Fibroblast of peridontal ligament (primary cell): Measurements from ENCODE around the gene PPP4R4.
"Not testable (repeated sequence)": the region's sequence is repeated elsewhere in the genome, so short reads cannot be mapped to it uniquely, and the experiment has no call there.

Experiments used
- DNase-seq: peaks from one replicate; pipeline ENCODE4 v3.0.0-alpha.2; 2010; ENCODE audit errors: extremely low read depth

The PPP4R4 gene

DNA sequence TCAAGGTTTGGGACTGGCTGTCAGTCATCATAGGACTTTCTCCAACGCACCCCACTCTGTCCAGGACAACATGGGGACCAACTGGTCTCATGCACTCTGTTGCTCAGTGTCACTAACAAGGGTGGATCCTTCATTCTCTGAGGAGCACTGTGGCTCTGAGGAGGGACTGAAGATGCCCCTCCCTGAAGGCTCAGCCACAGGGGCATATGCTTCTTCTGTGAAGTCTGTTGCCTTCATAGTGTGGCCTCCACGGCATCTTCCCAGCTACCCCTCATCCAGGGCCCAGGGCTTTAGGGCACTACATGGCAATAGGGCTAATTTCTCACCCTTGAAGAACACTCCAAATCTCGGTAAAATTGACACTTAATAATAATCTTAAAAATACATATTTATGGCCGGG lies 30.4 kb upstream of the PPP4R4 start:
- DNase-seq = no peak

DNA sequence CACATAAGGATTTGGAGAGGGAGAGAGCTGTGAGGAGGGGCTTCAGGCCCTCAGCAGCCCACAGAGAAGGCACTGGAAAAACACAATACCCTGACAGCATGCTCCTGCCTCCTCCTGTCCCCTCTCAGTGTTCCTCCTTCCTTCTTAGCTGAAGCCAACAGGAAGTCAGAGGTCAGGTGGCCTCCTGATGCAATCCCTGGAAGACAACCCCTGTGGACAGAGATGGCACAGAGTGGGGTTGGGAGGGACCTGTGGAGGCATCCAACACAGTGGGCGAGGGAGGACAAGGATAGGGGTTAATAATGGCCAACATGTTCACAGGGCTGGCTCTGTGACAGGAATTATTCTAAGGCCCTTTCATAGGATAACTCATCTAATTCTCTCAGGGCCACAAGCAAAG lies 29.4 kb upstream of the PPP4R4 start:
- no peak for DNase-seq

DNA sequence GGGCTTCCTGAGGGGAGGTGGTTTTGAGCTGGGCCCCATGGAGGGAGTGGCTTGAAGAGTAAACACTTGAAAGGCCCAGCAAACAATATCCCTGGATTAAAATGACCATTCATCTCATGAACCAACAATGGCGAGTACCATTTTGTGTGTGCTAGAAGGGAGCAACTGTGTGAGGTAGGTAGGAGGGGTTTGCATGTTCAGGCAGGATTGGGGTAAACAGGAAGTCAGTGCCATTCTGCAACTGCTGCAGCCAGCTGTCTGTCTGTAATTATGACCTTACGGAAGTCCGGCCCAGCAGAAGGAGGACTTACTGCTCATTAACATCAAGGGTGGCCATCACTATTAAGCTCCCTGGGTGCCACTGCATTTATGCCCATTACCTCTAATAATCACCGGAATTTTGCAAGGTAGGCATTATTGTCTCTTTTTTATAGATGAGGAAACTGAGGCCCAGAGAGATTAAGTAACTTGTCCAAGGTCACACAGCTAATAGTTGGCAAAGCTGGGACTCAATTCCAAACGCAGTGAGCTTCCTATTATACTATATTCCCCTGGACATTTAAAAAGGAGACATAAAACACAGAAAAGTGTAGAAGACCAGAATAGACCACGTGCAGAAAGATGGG lies 28.1 kb upstream of the PPP4R4 start:
- DNase-seq = no peak

DNA sequence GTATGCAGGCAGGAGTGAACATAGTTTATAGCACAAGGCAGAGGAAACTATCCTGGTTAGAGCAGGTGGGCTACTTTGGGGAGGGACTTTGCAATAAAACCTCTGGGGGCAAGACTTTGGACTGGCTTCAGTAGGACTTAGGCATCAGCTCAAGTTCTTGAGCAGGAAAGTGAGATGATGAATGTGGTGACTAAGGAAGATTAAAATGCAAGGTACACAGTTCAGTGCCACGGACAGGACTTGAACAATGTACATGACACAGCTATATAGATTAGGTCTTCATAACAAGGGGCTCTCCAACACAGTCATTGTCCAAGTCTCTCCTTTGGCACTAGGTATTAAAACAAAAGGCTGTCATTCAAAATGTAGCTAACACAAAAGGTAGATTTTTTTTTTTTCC lies 21.4 kb upstream of the PPP4R4 start:
- DNase-seq = no peak

DNA sequence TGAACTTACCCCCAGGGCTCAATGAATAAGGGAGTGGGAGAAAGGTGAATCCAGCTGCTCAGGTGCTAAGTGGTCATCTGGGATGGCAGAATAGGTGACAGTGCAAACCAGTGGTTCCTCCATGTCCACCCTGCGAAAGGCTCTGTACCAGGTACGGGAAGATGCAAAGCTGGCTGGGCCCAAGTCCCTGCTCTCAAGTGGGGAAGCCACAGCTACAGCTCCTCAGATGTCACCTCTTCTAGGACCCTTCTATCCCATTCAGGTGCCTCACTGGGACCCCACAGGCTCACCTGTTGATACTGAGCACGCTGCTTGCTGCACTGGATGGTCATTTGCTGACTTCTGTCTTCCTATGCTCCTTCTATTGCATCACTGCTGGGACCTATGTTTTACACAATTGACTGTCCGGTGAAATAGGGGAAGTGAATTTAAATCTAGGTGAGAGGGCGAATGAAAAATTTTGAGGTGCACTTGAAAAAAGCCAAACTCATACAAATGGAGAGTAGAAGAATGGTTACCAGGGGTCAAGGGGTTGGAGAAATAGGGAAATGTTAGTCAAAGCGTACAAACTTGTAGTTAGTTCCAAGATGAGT lies 20.3 kb upstream of the PPP4R4 start:
- DNase-seq = no peak

DNA sequence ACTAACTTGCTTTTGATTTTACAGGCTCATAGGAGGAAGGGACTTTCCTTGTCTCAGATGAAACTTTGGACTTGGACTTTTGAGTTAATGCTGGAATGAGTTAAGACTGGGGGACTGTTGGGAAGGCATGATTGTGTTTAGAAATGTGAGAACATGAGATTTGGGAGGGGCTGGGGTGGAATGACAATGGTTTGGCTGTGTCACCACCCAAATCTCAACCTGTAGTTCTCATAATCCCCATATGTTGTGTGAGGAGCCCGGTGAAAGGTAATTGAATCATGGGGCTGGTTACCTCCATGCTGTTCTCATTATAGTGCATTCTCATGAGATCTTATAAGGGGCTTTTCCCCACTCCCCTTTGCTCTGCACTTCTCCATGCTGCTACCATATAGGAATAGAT lies 18.0 kb upstream of the PPP4R4 start:
- DNase-seq = not testable (repeated sequence)

DNA sequence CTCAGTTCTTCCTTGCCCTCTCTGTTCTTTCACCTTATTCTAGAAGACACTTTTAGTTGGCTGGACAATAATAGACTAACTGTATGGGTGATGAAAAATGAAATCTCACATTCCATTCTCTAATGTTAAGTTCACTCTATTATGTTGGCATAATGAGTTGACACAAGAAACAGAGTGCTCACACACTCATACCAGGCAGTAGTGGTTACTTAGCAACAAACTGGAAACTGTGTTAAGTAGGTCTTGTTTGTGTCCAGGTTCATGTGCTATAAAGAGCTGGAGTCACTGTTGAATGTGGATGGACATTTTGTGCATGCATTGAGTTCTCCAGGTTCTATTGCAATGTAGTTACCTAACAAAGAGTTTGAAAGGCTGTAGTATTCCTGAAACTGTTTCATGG lies 16.9 kb upstream of the PPP4R4 start:
- DNase-seq = no peak

DNA sequence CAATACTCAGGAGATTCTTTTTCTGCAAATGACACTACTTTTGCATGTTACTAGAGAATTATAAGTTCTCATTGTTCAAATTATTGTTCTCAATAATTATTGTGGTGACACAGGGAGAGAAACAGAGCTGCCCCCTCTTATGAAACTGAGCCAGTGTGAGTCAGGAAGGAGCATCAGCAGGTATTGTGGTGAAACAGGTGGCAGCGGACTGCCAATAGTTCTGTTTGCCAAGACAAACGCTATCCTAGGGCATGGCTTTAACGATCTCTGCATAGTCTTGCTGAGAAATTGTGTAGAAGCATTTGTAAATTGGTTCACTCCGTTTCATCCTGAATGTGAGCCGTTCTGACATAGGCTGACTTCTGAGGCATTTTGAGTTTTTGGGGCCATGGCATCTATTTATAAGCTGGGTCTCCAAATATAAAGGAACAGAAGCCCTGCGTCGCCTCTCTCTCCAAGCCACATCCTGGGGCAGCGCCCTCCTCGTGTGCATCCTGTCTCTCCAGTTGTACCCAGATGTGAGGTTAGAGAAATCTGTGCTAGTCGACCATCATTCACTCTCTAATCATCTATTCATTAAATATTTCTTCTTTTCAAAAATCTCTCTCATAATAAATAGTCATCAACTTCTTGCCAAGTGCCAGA lies 15.8 kb upstream of the PPP4R4 start:
- no peak for DNase-seq

DNA sequence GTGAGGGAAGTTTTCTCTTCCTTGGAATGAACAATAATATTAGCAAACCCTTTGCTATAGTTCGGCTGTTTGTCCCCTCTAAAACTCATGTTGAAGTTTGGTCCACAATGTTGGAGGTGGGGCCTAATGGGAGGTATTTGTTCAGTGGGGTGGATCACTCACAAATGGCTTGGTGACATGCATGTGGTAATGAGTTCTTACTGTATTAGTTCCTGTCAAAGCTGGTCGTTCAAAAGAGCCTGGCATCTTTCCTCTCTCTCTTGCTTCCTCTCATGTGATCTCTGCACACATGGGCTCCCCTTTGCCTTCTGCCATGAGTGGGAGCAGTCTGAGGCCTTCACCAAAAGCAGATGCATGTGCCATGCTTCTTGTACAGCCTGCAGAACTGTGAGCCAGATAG lies 13.1 kb upstream of the PPP4R4 start:
- DNase-seq = no peak

DNA sequence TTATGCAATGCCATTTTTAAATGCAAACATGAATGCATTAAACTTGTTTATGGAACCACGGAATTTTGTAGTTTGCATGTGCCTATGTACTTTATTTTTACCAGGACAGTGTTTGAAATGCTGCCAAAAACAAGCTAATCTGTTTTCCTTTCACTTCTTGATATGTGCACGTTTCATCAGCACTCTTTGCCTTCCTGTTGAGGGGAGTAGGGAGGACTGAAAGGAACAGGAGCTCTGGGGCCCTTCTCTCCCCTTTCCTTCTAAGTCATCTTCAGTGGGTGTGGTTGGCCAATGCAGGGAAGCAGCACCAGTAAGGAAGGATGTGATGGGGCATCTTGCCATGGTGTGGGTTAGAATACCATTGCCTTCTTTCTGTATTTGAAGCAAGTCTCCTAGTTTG lies 12.1 kb upstream of the PPP4R4 start:
- peak; percentile 15 for DNase-seq

DNA sequence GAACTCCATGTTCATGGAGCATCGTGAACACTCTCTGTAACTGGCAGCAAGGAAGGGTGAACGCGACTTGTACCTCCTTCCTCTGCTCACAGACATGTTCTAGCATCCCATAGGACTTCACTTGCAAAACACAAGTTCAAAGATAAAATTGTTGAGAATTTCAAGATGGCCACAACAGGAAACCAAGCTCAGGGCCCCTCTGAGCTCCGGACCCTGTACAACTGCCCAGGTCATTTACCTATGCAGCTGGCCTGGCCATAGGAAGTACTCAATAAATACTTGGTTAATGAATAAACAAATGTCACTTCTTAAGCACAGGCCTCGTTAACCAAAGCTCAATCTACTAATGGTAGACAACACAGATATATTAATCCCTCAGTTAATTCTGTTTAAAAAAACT lies 11.7 kb upstream of the PPP4R4 start:
- no peak for DNase-seq

DNA sequence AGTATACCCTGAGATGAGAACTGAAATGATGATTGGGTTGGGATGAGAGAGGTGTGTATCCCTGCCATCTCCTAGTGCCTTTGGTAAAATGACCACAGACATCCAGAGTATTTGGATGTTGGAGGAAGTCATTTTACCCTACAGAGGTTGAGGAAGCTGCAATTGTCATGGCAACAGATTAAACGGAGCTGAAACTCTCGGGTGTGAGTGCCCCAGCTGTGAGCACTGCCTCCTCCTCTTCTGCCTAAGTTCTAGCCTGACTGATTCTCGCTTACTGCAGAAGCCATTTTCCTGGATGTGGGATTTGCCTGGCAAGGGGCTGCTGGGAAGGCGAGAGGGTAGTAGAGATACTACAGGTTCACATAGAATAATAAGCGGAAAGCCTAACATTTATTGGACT lies 10.3 kb upstream of the PPP4R4 start:
- no peak for DNase-seq

DNA sequence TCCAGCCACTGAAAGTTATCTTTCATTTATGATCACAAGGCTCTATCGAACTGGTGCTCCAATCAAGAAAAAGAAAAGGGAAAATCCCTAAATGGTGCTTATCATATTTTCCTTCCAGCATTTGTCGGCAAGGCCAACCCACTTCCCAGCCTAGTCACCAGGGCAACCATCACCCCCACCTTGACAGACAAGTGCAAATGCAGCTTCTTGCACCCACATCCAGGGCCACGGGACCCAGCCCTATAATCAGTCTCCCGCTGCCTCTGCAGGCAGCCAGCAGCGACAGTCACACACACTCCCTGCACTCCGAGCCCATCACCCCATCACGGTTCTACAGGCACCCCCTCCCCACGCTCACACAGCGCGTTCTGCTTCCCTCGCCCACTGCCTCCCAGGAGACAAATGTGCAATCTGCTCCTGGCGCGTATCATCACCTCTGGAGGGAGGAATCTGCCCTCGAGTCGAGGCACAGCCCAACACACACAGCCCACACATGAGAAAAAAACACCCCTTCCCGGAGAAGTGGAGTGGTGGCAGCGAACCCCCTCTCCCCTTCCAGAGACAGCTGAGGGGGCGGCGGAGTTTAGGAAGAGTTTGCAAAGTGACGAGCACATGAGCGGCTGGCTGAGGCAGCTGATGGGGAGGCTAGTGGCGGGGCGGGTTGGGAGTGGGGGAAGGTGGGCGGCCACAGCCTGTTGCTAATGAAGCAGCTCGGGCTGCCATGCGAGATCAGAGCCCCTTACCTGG lies 9.3 kb upstream of the PPP4R4 start:
- DNase-seq = no peak

DNA sequence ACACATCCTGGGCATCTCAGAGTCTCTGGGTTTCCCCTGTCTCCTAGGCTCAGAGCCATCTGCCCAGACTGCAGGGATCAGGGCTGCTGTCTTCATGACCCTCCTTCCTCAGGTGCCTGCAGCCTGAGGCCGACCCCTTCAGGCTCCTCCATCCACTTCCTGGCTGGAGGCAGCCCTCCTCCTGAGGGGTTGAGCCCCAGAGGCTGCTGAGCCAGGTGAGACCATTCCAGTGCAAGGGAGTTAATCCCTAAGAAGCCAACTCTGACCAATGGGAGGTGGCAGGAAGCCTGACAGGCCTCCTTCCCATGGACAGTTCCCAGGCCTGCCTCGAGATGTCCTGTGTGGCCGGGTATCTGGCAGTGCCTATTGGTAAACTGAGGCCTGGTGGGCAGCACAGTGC lies 8.4 kb upstream of the PPP4R4 start:
- DNase-seq = no peak

DNA sequence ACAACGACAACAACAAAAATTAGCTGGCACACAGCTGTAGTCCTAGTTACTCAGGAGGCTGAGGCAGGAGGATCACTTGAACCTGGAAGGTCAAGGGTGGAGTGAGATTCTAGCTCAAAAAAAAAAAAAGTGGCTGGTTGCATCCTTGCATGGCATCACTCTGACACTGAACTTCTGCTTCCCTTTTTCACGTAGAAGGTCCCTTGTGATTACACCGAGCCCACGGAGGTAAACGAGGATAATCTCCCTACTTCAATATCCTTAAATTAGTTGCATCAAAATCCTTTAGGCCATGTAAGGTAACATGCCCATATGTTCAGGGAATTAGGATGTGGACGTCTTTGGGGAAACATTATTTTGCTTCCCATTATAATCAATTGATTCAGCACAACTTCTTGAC lies 4.0 kb upstream of the PPP4R4 start:
- DNase-seq = no peak

DNA sequence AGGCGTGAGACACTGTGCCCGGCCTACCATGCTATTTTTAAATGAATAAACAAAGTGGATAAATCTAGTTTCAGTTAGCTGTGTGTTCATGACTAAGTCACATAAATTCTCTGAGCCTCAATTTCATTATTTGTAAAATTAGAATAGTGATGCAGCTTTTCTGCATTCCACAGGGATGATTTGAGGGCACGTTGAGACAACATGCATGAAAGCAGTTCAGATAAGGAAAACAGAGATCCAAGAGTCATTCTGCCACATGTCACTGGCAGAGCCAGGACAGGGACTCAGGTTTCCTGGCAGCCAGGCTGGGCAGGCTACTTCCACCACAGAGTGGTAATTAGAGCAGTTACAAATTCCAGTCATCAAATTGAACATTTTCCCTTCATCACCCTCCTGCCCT lies 2.9 kb upstream of the PPP4R4 start:
- DNase-seq = peak; percentile 10

DNA sequence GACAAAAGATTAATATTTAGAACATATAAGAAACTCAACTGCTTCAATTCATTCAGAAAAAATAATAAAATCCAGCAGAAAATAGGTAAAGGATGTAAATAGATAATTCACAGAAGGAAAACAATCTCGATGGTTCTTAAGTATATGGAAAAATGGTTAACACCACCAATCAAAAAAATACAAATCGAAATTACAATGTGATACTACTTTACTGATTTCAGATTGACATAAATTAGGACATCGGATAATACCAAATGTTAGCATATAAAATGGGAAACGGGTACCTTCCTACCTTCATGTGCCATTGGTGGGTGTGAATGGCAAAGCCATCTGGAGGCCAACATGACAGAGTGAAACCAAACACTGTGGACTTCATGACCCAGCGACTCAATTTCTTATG lies 1.6 kb upstream of the PPP4R4 start:
- DNase-seq = no peak

DNA sequence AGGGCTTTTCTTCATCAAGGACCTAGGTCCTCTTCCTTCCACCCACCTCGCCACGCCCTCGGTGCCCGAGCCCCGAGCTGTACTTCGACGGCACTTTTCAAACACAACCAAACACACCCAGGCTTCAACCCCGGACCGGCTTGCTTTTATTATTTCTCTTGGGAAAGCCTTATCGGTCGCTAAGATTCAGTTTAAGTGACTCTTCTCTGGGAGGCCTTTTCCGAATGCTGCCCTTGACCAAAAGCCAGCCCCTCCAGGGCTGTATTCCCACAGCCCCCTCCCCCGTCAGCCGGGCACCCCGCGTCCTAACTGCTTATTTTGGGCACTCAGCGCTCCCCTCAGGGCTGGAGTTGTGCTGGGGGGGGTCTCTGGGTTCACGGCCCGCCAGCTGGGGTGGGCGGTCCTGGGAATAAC lies 644 bp upstream of the PPP4R4 start:
- no peak for DNase-seq

DNA sequence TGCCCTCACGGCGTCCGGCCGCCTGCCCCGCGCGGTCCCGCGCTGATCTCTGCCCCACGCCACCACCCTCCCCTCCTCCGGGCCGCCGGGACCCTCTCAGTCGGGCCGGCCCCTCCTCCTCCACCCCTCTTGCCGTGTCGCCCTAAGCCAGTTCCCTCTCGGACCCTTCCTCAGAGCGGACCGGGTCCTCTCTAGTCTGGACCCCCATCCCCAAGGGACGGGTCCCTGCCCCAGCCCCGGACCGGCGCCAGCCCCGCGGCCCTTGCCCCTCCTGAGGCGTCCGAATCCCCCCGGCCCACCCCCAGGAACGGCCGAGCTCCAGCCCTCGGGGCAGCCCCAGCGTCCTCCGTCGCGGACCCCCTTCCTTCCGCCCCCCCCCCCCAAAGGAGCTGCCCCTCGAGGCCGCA lies 485 bp downstream of the PPP4R4 start:
- DNase-seq = no peak

DNA sequence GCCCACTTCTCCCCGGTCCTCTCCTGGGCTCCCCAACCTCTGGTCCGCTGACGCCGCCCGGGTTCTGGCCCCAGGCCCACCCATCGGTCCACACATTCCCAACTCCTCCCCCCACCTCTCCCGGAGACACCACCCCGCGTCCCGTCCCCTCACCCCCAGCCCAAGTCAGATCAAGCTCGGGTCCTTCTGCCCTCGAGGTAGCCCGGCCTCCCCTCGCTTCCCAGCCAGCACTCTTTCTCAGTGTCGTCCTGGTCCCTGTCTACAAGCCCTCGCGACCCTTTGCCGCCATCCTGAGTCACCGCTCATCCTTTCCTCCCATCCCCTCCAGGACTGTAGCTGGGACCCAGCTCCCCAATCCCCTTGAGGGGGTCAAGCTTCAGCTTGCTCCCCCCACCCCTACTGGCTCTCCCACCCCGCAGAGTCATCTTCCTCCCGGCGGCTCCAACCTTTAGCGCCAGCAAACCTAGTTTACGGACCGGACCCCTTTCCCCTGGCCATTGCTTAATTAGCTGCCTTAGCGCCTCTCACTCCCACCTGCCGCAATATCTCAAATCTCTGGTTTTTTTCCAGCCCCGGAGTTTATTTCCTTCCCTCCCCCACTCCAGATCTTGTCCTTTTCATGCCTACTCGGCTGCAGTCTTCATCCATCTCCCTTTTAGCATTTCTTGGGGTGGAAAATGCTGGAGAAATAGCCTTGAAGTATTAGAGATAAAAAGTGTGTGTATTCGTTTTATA lies 1.1 kb downstream of the PPP4R4 start:
- no peak for DNase-seq

DNA sequence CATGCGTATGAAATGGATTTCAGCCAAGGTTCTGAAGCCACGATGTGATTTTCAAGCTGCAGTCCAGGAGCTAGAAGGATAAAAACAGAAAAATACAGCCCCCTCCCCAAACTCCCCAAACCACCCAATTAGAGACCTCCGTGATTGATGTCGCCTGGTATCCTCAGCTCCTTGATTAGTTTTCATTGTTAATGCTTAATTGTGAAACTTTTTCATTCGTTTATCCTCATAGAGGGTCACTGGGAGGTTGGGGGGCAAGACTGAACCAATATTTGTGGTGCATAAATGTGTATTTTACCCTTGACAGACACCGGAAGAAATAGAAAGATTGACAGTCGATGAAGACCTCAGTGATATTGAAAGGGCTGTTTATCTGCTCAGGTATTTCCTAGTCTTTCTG lies 1.6 kb downstream of the PPP4R4 start:
- no peak for DNase-seq

DNA sequence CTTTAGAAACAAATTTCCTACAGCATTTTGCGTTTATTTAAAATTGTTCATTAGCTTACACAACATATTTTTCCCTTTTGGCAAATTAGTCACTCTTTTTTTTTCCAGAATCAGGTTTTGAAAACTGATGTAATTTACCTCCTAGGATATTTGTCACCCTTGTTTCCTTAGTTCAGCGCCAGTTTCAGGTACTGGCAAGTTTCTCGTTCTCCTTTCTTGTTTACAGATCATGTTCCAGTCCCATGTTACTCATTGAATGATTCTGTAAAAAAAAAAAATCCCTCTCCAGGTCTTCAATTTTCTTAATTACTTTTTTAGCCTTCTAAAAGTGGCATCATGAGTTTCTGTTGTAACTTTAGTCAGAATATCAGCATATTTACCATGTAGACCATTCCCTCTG lies 2.7 kb downstream of the PPP4R4 start:
- no peak for DNase-seq
